Vagina (tissue), 2 donors: ENCODE measurements around the gene LPO.

ENCODE experiments used
- POLR2A ChIP-seq, 2 donors: fragments of 450-650 bp; IDR thresholded peaks; one replicate each; pipeline ENCODE4 v1.6.1; 2017; ENCODE audit warnings: antibody characterized with exemption in 2 of 2, mild to moderate bottlenecking in 2 of 2, moderate library complexity in 2 of 2
- POLR2AphosphoS5 ChIP-seq, 2 donors: sonication (generic); formaldehyde crosslinking; IDR thresholded peaks; one replicate each; pipeline ENCODE4 v1.9.0; 2017; ENCODE audit warnings: antibody characterized with exemption in 2 of 2, mild to moderate bottlenecking in 2 of 2, low read depth in 1 of 2; ENCODE audit not compliant: insufficient read depth in 1 of 2
- TF ChIP-seq, protein P1 (sequence below), 3 experiments: fragments of 450-650 bp in 2 of 3; fragments of 200-600 bp in 1 of 3; sonication (generic) in 1 of 3; IDR thresholded peaks; one replicate each; pipeline ENCODE4 v1.5.1; 2017 to 2019; ENCODE audit warnings: antibody characterized with exemption in 3 of 3, mild to moderate bottlenecking in 2 of 3, moderate library complexity in 2 of 3

DNA sequence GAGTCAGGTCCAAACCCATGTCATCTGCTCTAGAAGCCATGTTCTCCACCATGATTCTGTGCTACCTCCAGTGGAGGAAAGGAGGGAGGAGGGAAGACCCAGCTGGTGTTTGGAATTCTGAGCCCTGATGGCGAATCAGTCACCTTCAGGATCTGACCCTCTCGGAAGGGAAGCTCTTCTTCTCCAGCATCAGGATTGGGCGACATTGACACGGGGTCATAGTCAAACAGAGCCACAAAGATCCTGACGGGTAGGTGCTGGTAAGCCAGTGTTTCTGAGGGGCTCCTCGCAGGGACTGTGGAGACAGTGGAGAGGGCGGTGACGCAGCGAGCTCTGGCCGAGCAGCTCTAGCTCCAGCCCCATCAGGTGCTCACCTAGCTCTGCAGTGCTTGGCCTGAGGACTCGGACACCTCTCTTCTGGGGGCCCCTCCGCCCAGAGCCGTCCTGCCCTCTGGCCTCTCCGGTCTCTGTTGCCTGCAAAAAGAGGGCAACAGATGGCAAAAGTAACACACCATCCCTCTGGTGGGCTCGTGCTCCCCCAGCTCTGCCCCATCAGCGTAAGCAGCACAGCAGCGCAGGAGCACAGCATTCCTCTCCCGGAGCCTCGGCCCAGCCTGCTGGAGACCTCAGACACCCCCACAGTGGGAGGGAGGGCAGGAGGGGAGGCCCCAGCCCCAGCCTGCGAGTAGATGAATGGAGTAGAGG lies 69.2 kb downstream of the LPO start:
- no peak for TF ChIP-seq POLR2AphosphoS5 (IDR thresholded peaks at IDR 0.05; ENCODE audit: insufficient read depth in 1 of 2, low read depth in 1 of 2)
- TF ChIP-seq, protein P1, sequence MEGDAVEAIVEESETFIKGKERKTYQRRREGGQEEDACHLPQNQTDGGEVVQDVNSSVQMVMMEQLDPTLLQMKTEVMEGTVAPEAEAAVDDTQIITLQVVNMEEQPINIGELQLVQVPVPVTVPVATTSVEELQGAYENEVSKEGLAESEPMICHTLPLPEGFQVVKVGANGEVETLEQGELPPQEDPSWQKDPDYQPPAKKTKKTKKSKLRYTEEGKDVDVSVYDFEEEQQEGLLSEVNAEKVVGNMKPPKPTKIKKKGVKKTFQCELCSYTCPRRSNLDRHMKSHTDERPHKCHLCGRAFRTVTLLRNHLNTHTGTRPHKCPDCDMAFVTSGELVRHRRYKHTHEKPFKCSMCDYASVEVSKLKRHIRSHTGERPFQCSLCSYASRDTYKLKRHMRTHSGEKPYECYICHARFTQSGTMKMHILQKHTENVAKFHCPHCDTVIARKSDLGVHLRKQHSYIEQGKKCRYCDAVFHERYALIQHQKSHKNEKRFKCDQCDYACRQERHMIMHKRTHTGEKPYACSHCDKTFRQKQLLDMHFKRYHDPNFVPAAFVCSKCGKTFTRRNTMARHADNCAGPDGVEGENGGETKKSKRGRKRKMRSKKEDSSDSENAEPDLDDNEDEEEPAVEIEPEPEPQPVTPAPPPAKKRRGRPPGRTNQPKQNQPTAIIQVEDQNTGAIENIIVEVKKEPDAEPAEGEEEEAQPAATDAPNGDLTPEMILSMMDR (IDR thresholded peaks at IDR 0.05) = no peak
- TF ChIP-seq POLR2A (IDR thresholded peaks at IDR 0.05) = no peak
